K562 (cell line): ENCODE measurements around the gene PCBP3. TPM values are rescaled to one million over a fixed set of nuclear protein-coding genes. Genes with fewer than 3 reads are reported as not detected.
A peak's percentile ranks its signal among the peaks of the same experiment; 100 is the strongest.

ENCODE experiments used
- ATAC-seq: fragments of 200-7000 bp; cut with Tn5 transposase; 3 replicates; pipeline ENCODE4 v1.9.1; 2020; ENCODE audit warnings: moderate library complexity
- BruUV-seq: library from RNA; stranded (reverse); fragments of 400-500 nt; replicated peaks from 2 replicates; lab custom pipeline; 2021; lab: Mats Ljungman, UMichigan
- CTCF ChIA-PET: fragments of 300-600 bp; formaldehyde crosslinking; extraction: SDS; loops from one replicate; lab custom pipeline; 2021; ENCODE audit warnings: low intra/inter-chr PET ratio; lab: Yijun Ruan, JAX
- POLR2A ChIA-PET: fragments of 300-600, 350-650 bp; sonication (Branson Sonifier 250); formaldehyde crosslinking; extraction: SDS; loops from one replicate; lab custom pipeline; 2021; ENCODE audit warnings: antibody characterized with exemption, inconsistent platforms; lab: Yijun Ruan, JAX
- DNase-seq, 4 experiments: peaks; one replicate each; pipeline versions ENCODE4 v3.0.0 to v3.0.0-alpha.2; 2011 to 2018; ENCODE audit warnings: low spot score in 3 of 4, mixed read lengths in 3 of 4; ENCODE audit errors: extremely low read depth in 1 of 4
- FAIRE-seq: peaks from 2 replicates; lab custom pipeline; 2011; peaks lifted over from hg19 to GRCh38; lab: Jason Lieb, UNC
- H2AFZ ChIP-seq: 2 replicates; pipeline ENCODE4 v1.6.0; 2011; ENCODE audit warnings: low read depth, low read length, control low read depth, inconsistent platforms
- H3K27ac ChIP-seq: fragments of 200-600 bp; 3 replicates; pipeline ENCODE4 v1.8.0; 2011; ENCODE audit warnings: low read depth, mild to moderate bottlenecking, control low read depth, inconsistent platforms, low read length, moderate library complexity, mixed read lengths; ENCODE audit errors: extremely low read depth
- H3K27me3 ChIP-seq, 2 experiments: fragments of 300-600 bp in 1 of 2; 2 replicates in 1 of 2; 3 replicates in 1 of 2; pipeline versions ENCODE4 v1.6.0 to v1.8.0; 2011; ENCODE audit warnings: inconsistent platforms in 2 of 2, low read length in 2 of 2, mild to moderate bottlenecking in 1 of 2, mixed read lengths in 1 of 2, moderate library complexity in 1 of 2; ENCODE audit not compliant: control insufficient read depth in 2 of 2, insufficient read depth in 2 of 2
- H3K36me3 ChIP-seq: fragments of 300-600 bp; 3 replicates; pipeline ENCODE4 v1.8.0; 2011; ENCODE audit warnings: mild to moderate bottlenecking, low read length, inconsistent platforms; ENCODE audit not compliant: control insufficient read depth, insufficient read depth
- H3K4me1 ChIP-seq, 2 experiments: fragments of 200-600 bp in 1 of 2; replicated peaks in 1 of 2; 2 replicates in 1 of 2; 3 replicates in 1 of 2; pipeline versions ENCODE4 v1.5.1 to v1.8.0; 2011; ENCODE audit warnings: inconsistent platforms in 2 of 2, low read length in 2 of 2, mild to moderate bottlenecking in 1 of 2, mixed read lengths in 1 of 2, moderate library complexity in 1 of 2; ENCODE audit not compliant: control insufficient read depth in 2 of 2, insufficient read depth in 2 of 2
- H3K4me2 ChIP-seq: 2 replicates; pipeline ENCODE4 v1.6.1; 2011; ENCODE audit warnings: low read length, control low read depth, inconsistent platforms, mixed read lengths; ENCODE audit not compliant: insufficient read depth
- H3K4me3 ChIP-seq: fragments of 200-600 bp; sonication (generic), shearing (Covaris generic); 2 replicates; pipeline ENCODE4 v1.5.1; 2016; ENCODE audit warnings: control low read depth, inconsistent platforms
- H3K79me2 ChIP-seq: fragments of 200-600 bp; 3 replicates; pipeline ENCODE4 v1.8.0; 2011; ENCODE audit warnings: low read length, inconsistent platforms; ENCODE audit not compliant: control insufficient read depth, insufficient read depth
- H3K9ac ChIP-seq, 2 experiments: 2 replicates each; pipeline versions ENCODE4 v1.6.0 to v1.6.1; 2011; ENCODE audit warnings: low read depth in 2 of 2, low read length in 2 of 2, control low read depth in 1 of 2, inconsistent platforms in 1 of 2, mild to moderate bottlenecking in 1 of 2, mixed read lengths in 1 of 2; ENCODE audit not compliant: insufficient read depth in 1 of 2
- H3K9me1 ChIP-seq: one replicate; pipeline ENCODE4 v1.6.0; 2011; ENCODE audit warnings: inconsistent platforms, mild to moderate bottlenecking, low read length, moderate library complexity; ENCODE audit not compliant: control insufficient read depth, insufficient read depth
- H3K9me3 ChIP-seq: replicated peaks from 2 replicates; pipeline ENCODE4 v1.5.1; 2011; ENCODE audit warnings: low read depth, low read length, inconsistent platforms; ENCODE audit not compliant: control insufficient read depth, insufficient read depth
- H4K20me1 ChIP-seq: replicated peaks from 2 replicates; pipeline ENCODE4 v1.6.1; 2011; ENCODE audit warnings: low read length, inconsistent platforms, mixed read lengths; ENCODE audit not compliant: control insufficient read depth, insufficient read depth
- EZH2 ChIP-seq: IDR thresholded peaks from 2 replicates; pipeline ENCODE4 v1.6.1; 2012; ENCODE audit warnings: low read depth, mild to moderate bottlenecking, inconsistent platforms, low read length, borderline replicate concordance
- GABPA ChIP-seq: fragments of 200-800 bp; sonication (Bioruptor generic); conservative IDR thresholded peaks from 2 replicates; pipeline ENCODE4 v1.6.1; 2016; ENCODE audit warnings: low read depth, missing genetic modification characterization, missing compliant biosample characterization
- KLF13 ChIP-seq: fragments of 450-650 bp; IDR thresholded peaks from 2 replicates; pipeline ENCODE4 v1.6.1; 2016; ENCODE audit warnings: missing genetic modification characterization, low read depth, mild to moderate bottlenecking, missing compliant biosample characterization, moderate library complexity, borderline replicate concordance
- RREB1 ChIP-seq: fragments of 250-450 bp; sonication (Bioruptor Pico); IDR thresholded peaks from 2 replicates; pipeline ENCODE4 v1.4.0; 2020
- TRIM25 ChIP-seq: fragments of 450-650 bp; IDR thresholded peaks from 2 replicates; pipeline ENCODE4 v1.7.0; 2016; ENCODE audit warnings: borderline replicate concordance
- ZNF143 ChIP-seq: sonication (generic); formaldehyde crosslinking; IDR thresholded peaks from 2 replicates; pipeline ENCODE4 v1.9.0; 2022; ENCODE audit warnings: mild to moderate bottlenecking, missing genetic modification reagents
- ZNF778 ChIP-seq: fragments of 450-650 bp; formaldehyde crosslinking; IDR thresholded peaks from 2 replicates; pipeline ENCODE4 v1.4.0; 2020; ENCODE audit warnings: mild to moderate bottlenecking, moderate library complexity
- ZNF830 ChIP-seq: fragments of 250-450 bp; sonication (Bioruptor Pico); IDR thresholded peaks from 2 replicates; pipeline ENCODE4 v1.5.0; 2021; ENCODE audit warnings: mild to moderate bottlenecking
- WGBS: fragments of 100-300 bp; shearing (Covaris generic); methylation state at CpG from one replicate; pipeline ENCODE4 v1.1.6; 2016; ENCODE audit warnings: low coverage, mixed read lengths; ENCODE audit not compliant: insufficient coverage; ENCODE audit errors: missing lambda C conversion rate; 5-methylcytosine and 5-hydroxymethylcytosine counted together
- in situ Hi-C: fragments of 300-500 bp; cut with MboI; formaldehyde crosslinking; loops from 4 replicates; pipeline ENCODE4 v1.15.0; 2018; ENCODE audit warnings: inconsistent platforms, mixed read lengths
- intact Hi-C: fragments of 100-400 bp; cut with micrococcal nuclease; formaldehyde crosslinking; loops from 2 replicates; pipeline ENCODE4 v1.14.2; 2022
- polyA plus RNA-seq, 8 experiments: library from polyadenylated mRNA; depleted of rRNA in 4 of 8; stranded (reverse) in 5 of 8; unstranded in 3 of 8; fragments of >200 nt; fragmentation: Nextera tagmentation in 2 of 8; fragmentation: Illumina TruSeq in 1 of 8; extraction: Ambion mirVana in 2 of 8; extraction: Trizol in 1 of 8; gene quantifications; 2 replicates each; pipeline versions ENCODE4 v1.2.1 to v1.2.3, GENCODE V29; 2011 to 2014; ENCODE audit warnings: inconsistent platforms in 1 of 8, missing spikeins in 1 of 8
- total RNA-seq, 7 experiments: library from RNA; depleted of rRNA in 6 of 7; stranded (reverse); fragments of >200 nt in 6 of 7; fragmentation: Illumina TruSeq in 2 of 7; extraction: Trizol in 2 of 7; gene quantifications; 2 replicates each; pipeline versions ENCODE4 v1.2.1 to v1.2.3, GENCODE V29; 2011 to 2021; ENCODE audit warnings: low replicate concordance in 1 of 7
- TF ChIP-seq, protein P1 (sequence below): fragments of 250-450 bp; sonication (Bioruptor Pico); IDR thresholded peaks from 2 replicates; pipeline ENCODE4 v1.5.0; 2021
- TF ChIP-seq, protein P2 (sequence below): fragments of 250-450 bp; sonication (Bioruptor Pico); IDR thresholded peaks from 2 replicates; pipeline ENCODE4 v1.9.0; 2021; ENCODE audit warnings: mild to moderate bottlenecking, inconsistent platforms

PCBP3 gene
- total and polyA plus RNA-seq, 9 of the 15 experiments (the other 6 are each of a cell fraction or from before 2014, with no cell fraction given): 0.18 TPM; not detected in 8

DNA sequence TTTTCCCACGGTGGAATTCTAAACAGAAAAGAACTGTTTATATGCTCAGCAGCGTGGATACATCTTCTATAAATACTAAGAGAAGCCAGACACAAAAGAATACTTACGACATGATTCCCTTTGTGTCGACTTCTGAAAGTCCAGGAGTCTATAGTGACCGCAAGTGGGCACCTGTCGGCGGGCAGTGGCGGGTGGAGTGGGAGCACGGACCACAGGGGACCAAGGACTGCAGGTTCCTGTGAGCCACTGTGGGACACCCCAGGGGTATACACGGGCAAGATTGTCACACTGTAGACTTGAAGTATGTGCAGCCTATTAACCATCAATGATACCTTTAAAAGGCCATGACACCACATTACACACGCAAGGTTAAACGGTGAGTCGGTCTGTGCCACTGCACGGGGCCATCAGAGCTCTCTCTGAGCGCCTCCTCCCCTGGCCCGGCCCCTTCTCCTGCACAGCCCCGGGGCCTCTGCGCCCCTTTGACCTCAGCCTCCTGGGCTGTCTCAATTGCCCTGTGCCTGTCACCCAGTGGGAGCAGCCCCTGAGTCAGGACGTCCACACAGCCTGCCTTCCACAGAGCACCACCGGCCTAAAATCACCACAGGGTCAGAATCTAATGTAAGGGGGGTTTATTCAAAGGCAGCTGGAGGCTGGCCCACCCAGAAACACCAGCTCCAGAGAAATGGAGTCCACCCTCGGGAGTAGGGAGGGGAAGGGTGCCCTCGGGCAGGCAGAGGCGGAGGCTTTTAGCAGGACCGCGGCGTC, 248.0 kb downstream of the PCBP3 start:
- no peak overlapping the region for H3K4me2 ChIP-seq
- WGBS: 13% methylated on average over 26 of the region's 26 CpGs
- H3K36me3 ChIP-seq: no peaks in the 10 kb centered on the region
- H3K79me2 ChIP-seq: no peaks in the 10 kb centered on the region
- H3K9me1 ChIP-seq: no peaks in the 10 kb centered on the region
- CTCF ChIA-PET: no interaction called here
- no TSS peak for BruUV-seq
- peaks cover 47 to 76% of the 10 kb centered on the region in 2 experiments for H3K27me3 ChIP-seq
- H3K9ac ChIP-seq: peak overlapping the region in 1 of 2 experiments; percentile 64; a peak in 1 of 4 replicates
- H3K9me3 ChIP-seq: no peaks in the 10 kb centered on the region
- H3K4me1 ChIP-seq: peaks cover 0 to 11% of the 10 kb centered on the region in 2 experiments; a peak in 2 of 5 replicates
- no peak for ATAC-seq
- in situ Hi-C loops: no loop called here
- intact Hi-C loops: no loop called here
- POLR2A ChIA-PET: interaction anchor here (0.7 kb wide), 1 partner anchor 12 kb away, joined by 3 read pairs; no protein-coding TSS in a partner anchor
- FAIRE-seq: no peak
- H3K27ac ChIP-seq: no peak overlapping the region
- no peak overlapping the region for H3K4me3 ChIP-seq
- H4K20me1 ChIP-seq: peaks cover 24% of the 10 kb centered on the region; the same call in 1 of the 2 replicates
- no peak overlapping the region for H2AFZ ChIP-seq
- DNase-seq: no peak
- no peak for TF ChIP-seq TRIM25
- TF ChIP-seq GABPA: no peak
- TF ChIP-seq, protein P1, sequence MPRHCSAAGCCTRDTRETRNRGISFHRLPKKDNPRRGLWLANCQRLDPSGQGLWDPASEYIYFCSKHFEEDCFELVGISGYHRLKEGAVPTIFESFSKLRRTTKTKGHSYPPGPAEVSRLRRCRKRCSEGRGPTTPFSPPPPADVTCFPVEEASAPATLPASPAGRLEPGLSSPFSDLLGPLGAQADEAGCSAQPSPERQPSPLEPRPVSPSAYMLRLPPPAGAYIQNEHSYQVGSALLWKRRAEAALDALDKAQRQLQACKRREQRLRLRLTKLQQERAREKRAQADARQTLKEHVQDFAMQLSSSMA (CRISPR knock-in tag): no peak
- no peak for TF ChIP-seq ZNF143 (CRISPR knock-in tag)
- no peak for TF ChIP-seq ZNF830 (CRISPR knock-in tag)
- TF ChIP-seq KLF13 (tag): no peak
- TF ChIP-seq ZNF778 (CRISPR knock-in tag): no peak
- TF ChIP-seq RREB1: no peak
- TF ChIP-seq EZH2: no peak
- TF ChIP-seq, protein P2, sequence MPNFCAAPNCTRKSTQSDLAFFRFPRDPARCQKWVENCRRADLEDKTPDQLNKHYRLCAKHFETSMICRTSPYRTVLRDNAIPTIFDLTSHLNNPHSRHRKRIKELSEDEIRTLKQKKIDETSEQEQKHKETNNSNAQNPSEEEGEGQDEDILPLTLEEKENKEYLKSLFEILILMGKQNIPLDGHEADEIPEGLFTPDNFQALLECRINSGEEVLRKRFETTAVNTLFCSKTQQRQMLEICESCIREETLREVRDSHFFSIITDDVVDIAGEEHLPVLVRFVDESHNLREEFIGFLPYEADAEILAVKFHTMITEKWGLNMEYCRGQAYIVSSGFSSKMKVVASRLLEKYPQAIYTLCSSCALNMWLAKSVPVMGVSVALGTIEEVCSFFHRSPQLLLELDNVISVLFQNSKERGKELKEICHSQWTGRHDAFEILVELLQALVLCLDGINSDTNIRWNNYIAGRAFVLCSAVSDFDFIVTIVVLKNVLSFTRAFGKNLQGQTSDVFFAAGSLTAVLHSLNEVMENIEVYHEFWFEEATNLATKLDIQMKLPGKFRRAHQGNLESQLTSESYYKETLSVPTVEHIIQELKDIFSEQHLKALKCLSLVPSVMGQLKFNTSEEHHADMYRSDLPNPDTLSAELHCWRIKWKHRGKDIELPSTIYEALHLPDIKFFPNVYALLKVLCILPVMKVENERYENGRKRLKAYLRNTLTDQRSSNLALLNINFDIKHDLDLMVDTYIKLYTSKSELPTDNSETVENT: no peak
